22Rv1 (cell line): ENCODE data around the gene OR51F2.

ENCODE experiments used
- ZFX ChIP-seq: fragments of 450-650 bp; IDR thresholded peaks from 2 replicates; pipeline ENCODE4 v1.6.1; 2017; ENCODE audit warnings: antibody characterized with exemption, borderline replicate concordance
- TF ChIP-seq, protein P1 (sequence below): fragments of 450-650 bp; IDR thresholded peaks from 2 replicates; pipeline ENCODE4 v1.5.1; 2017; ENCODE audit warnings: mild to moderate bottlenecking

DNA sequence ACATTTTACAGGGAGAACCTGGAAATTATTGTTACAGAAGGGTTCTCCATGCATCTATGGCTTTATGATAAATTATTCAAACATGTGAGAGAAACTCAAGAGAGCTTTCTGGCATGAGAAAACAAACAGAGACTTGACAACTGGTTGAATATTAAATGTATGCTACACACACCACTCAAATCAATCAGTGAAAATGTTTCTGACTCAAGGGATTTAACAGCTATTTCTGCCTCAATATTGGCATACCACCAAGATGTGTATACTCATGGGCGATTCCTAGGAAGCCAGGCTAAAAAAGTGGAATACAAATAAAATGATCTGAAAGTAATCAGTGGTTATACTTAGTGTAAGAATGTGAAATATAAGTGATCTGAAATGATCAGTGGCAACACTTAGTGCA lies 44.7 kb downstream of the OR51F2 start:
- TF ChIP-seq, protein P1, sequence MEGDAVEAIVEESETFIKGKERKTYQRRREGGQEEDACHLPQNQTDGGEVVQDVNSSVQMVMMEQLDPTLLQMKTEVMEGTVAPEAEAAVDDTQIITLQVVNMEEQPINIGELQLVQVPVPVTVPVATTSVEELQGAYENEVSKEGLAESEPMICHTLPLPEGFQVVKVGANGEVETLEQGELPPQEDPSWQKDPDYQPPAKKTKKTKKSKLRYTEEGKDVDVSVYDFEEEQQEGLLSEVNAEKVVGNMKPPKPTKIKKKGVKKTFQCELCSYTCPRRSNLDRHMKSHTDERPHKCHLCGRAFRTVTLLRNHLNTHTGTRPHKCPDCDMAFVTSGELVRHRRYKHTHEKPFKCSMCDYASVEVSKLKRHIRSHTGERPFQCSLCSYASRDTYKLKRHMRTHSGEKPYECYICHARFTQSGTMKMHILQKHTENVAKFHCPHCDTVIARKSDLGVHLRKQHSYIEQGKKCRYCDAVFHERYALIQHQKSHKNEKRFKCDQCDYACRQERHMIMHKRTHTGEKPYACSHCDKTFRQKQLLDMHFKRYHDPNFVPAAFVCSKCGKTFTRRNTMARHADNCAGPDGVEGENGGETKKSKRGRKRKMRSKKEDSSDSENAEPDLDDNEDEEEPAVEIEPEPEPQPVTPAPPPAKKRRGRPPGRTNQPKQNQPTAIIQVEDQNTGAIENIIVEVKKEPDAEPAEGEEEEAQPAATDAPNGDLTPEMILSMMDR: no peak
- TF ChIP-seq ZFX: no peak
